ENCODE data around the gene F10.

F10 gene

DNA sequence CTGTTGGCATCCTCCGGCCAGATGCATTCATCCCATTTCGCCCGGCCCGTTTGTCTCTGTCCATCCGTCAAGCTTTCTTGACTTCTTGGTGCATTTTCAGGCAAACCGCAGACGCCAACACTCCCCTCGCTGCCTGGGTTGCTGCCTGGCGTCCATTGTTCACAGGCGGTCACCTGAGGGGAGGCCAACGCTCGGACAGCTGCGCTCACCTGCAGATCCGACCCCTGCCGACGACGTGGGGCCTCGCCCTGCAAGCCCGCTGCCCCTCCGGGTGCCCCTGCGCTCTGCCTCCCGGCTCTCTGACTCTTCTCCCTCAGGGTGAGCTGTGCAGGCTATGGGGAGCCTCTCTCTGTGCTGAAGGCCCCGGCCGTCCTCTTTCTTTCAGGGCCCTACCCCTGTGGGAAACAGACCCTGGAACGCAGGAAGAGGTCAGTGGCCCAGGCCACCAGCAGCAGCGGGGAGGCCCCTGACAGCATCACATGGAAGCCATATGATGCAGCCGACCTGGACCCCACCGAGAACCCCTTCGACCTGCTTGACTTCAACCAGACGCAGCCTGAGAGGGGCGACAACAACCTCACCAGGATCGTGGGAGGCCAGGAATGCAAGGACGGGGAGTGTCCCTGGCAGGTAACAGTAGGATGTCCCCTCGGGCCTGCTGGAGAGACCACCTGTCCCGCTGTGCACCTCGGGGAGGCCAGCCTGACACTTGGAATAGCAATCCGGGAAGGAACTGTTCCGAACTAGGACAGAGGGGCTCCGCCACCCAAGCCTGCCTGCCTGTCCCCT lies 21.1 kb downstream of the F10 start:
- no peak for TF ChIP-seq CTCF (IDR thresholded peaks at IDR 0.05; ENCODE audit: borderline replicate concordance, insufficient read depth, low read depth, low read length)
- H3K4me3 ChIP-seq (ENCODE audit: low read depth, low read length) = no peak overlapping the region

GRCh38 chr13:113144255-113144629 lies 21.6 kb downstream of the F10 start:
- no peak for TF ChIP-seq CTCF (IDR thresholded peaks at IDR 0.05; ENCODE audit: borderline replicate concordance, insufficient read depth, low read depth, low read length)
- no peak overlapping the region for H3K4me3 ChIP-seq (ENCODE audit: low read depth, low read length)

DNA sequence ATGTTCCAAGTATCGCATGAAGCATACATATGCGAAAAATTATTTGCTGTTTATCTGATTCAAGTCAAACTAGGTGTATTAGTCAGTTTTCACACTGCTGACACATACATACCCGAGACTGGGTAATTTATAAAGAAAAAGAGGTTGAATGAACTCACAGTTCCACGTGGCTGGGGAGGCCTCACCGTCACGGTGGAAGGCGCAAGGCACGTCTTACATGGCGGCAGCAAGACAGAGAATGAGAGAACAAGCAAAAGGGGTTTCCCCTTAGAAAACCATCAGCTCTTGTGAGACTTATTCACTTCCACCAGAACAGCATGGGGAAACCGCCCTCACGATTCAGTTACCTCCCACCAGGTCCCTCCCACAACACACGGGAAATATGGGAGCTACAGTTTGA lies 22.9 kb downstream of the F10 start:
- no peak for TF ChIP-seq CTCF (IDR thresholded peaks at IDR 0.05; ENCODE audit: borderline replicate concordance, insufficient read depth, low read depth, low read length)

GRCh38 chr13:113145911-113146598 lies 23.5 kb downstream of the F10 start:
- TF ChIP-seq CTCF (IDR thresholded peaks at IDR 0.05; ENCODE audit: borderline replicate concordance, insufficient read depth, low read depth, low read length) = no peak
- H3K4me3 ChIP-seq (ENCODE audit: low read depth, low read length) = no peak overlapping the region

More for the DNA sequence above, 22.9 kb downstream of the F10 start:
- no peak overlapping the region for H3K4me3 ChIP-seq (ENCODE audit: low read depth, low read length)

- no peak overlapping the region for H3K4me3 ChIP-seq (ENCODE audit: low read depth, low read length)
- TF ChIP-seq CTCF (IDR thresholded peaks at IDR 0.05; ENCODE audit: borderline replicate concordance, insufficient read depth, low read depth, low read length) = no peak
Observed at GRCh38 chr13:113146750-113147149, 24.2 kb downstream of the F10 start.

GRCh38 chr13:113147206-113147605 lies 24.6 kb downstream of the F10 start:
- no peak for TF ChIP-seq CTCF (IDR thresholded peaks at IDR 0.05; ENCODE audit: borderline replicate concordance, insufficient read depth, low read depth, low read length)

GRCh38 chr13:113148407-113148806 lies 25.8 kb downstream of the F10 start:
- no peak overlapping the region for H3K4me3 ChIP-seq (ENCODE audit: low read depth, low read length)
- TF ChIP-seq CTCF (IDR thresholded peaks at IDR 0.05; ENCODE audit: borderline replicate concordance, insufficient read depth, low read depth, low read length) = no peak

More at GRCh38 chr13:113147206-113147605, 24.6 kb downstream of the F10 start:
- no peak overlapping the region for H3K4me3 ChIP-seq (ENCODE audit: low read depth, low read length)
